CD4-positive, alpha-beta T cell treated with Interleukin-17A for 1 hour (primary cell): ENCODE data around the gene TRPM1.

Source experiments
- DNase-seq: peaks from one replicate; pipeline ENCODE4 v3.0.0-alpha.2; 2020

Gene TRPM1

GRCh38 chr15:31046759-31047359 is 54.7 kb downstream of the TRPM1 start:
- DNase-seq = no peak

GRCh38 chr15:31045606-31046005 is 55.9 kb downstream of the TRPM1 start:
- DNase-seq = no peak

- no peak for DNase-seq
Observed at GRCh38 chr15:31042751-31043150, 58.8 kb downstream of the TRPM1 start.

GRCh38 chr15:31041610-31042009 is 59.9 kb downstream of the TRPM1 start:
- no peak for DNase-seq

GRCh38 chr15:31040611-31041010 is 60.9 kb downstream of the TRPM1 start:
- DNase-seq = no peak

- DNase-seq = no peak
Observed at GRCh38 chr15:31039961-31040360, 61.6 kb downstream of the TRPM1 start.

GRCh38 chr15:31037731-31038477 is 63.6 kb downstream of the TRPM1 start:
- DNase-seq = no peak

GRCh38 chr15:31036783-31037182 is 64.7 kb downstream of the TRPM1 start:
- DNase-seq = no peak

GRCh38 chr15:31035610-31036009 is 65.9 kb downstream of the TRPM1 start:
- DNase-seq = no peak

- DNase-seq = no peak
Observed at GRCh38 chr15:31034152-31034551, 67.4 kb downstream of the TRPM1 start.

GRCh38 chr15:31032961-31033371 is 68.6 kb downstream of the TRPM1 start:
- DNase-seq = no peak

GRCh38 chr15:31031471-31032067 is 70.0 kb downstream of the TRPM1 start:
- DNase-seq = no peak

GRCh38 chr15:31027910-31028578 is 73.5 kb downstream of the TRPM1 start:
- no peak for DNase-seq

- no peak for DNase-seq
Observed at GRCh38 chr15:31025996-31026395, 75.5 kb downstream of the TRPM1 start.

- no peak for DNase-seq
Observed at GRCh38 chr15:31024979-31025378, 76.5 kb downstream of the TRPM1 start.

- no peak for DNase-seq
Observed at GRCh38 chr15:31024330-31024729, 77.2 kb downstream of the TRPM1 start.

- DNase-seq = no peak
Observed at GRCh38 chr15:31023841-31024240, 77.7 kb downstream of the TRPM1 start.

- DNase-seq = no peak
Observed at GRCh38 chr15:31021067-31021665, 80.4 kb downstream of the TRPM1 start.

- no peak for DNase-seq
Observed at GRCh38 chr15:31020542-31020941, 81.0 kb downstream of the TRPM1 start.

- DNase-seq = no peak
Observed at GRCh38 chr15:31019986-31020385, 81.5 kb downstream of the TRPM1 start.

- DNase-seq = no peak
Observed at GRCh38 chr15:31017311-31017710, 84.2 kb downstream of the TRPM1 start.

GRCh38 chr15:31016446-31016915 is 85.0 kb downstream of the TRPM1 start:
- DNase-seq = no peak

- DNase-seq = no peak
Observed at GRCh38 chr15:31014608-31014925, 87.0 kb downstream of the TRPM1 start.
